Tibial nerve (tissue), 4 donors: ENCODE data around the gene MRPS22. TPM values are rescaled to one million over a fixed set of nuclear protein-coding genes. Genes with fewer than 3 reads are reported as not detected.

Experiments
- DNase-seq, 2 donors: peaks; one replicate each; pipeline ENCODE4 v3.0.0-alpha.2; 2019; ENCODE audit warnings: low spot score in 2 of 2
- H3K27ac ChIP-seq, 4 donors: fragments of 200-600 bp; sonication (generic) in 3 of 4; one replicate each; pipeline ENCODE4 v1.5.1; 2017 to 2019; ENCODE audit warnings: mild to moderate bottlenecking in 1 of 4
- H3K27me3 ChIP-seq, 2 donors: fragments of 200-600 bp; sonication (generic) in 1 of 2; one replicate each; pipeline versions ENCODE4 v1.5.1 to v1.6.0; 2017 to 2019
- H3K36me3 ChIP-seq, 3 donors: fragments of 200-600 bp; sonication (generic); one replicate each; pipeline ENCODE4 v1.5.1; 2018 to 2019
- H3K4me1 ChIP-seq, 4 donors: fragments of 200-600 bp; sonication (generic) in 3 of 4; one replicate each; pipeline ENCODE4 v1.5.1; 2017 to 2019
- H3K4me3 ChIP-seq, 4 donors: fragments of 200-600 bp; sonication (generic) in 3 of 4; one replicate each; pipeline ENCODE4 v1.5.1; 2017 to 2019; ENCODE audit warnings: mild to moderate bottlenecking in 1 of 4, moderate library complexity in 1 of 4
- H3K9me3 ChIP-seq, 4 donors: fragments of 200-600 bp; sonication (generic) in 3 of 4; one replicate each; pipeline ENCODE4 v1.5.1; 2017 to 2019
- CTCF ChIP-seq, 5 experiments: fragments of 200-600 bp in 3 of 5; fragments of 450-650 bp in 2 of 5; sonication (generic) in 3 of 5; IDR thresholded peaks; one replicate each; pipeline ENCODE4 v1.5.1; 2016 to 2019; ENCODE audit warnings: antibody characterized with exemption in 5 of 5, mild to moderate bottlenecking in 3 of 5, moderate library complexity in 2 of 5
- EP300 ChIP-seq, 2 donors: sonication (generic); formaldehyde crosslinking; IDR thresholded peaks; one replicate each; pipeline ENCODE4 v1.6.1; 2017; ENCODE audit warnings: antibody characterized with exemption in 2 of 2, mild to moderate bottlenecking in 1 of 2
- POLR2A ChIP-seq, 2 donors: fragments of 450-650 bp; IDR thresholded peaks; one replicate each; pipeline ENCODE4 v1.6.1; 2017; ENCODE audit warnings: antibody characterized with exemption in 2 of 2, mild to moderate bottlenecking in 2 of 2, moderate library complexity in 2 of 2
- WGBS, 2 donors: methylation state at CpG; one replicate each; pipeline ENCODE4 v1.1.5; 2018; 5-methylcytosine and 5-hydroxymethylcytosine counted together
- total RNA-seq, 4 donors: library from RNA; depleted of rRNA; stranded (reverse); fragments of >200 nt; gene quantifications; one replicate each; pipeline ENCODE4 v1.1.0, GENCODE V29; 2016

MRPS22 gene
- total RNA-seq, 4 donors from 2014 or later: 37.7 to 50.7 (median 46.4) TPM

GRCh38 chr3:139346771-139347170 is 3.0 kb downstream of the MRPS22 start:
- DNase-seq: no peak
- Histone ChIP-seq H3K4me3 (no peak overlapping the region), H3K9me3 (no peaks in the 10 kb centered on the region), H3K4me1 (peaks cover 0 to 34% (median 11%) of the 10 kb centered on the region in 4 donors), H3K27me3 (no peaks in the 10 kb centered on the region), H3K27ac (no peak overlapping the region), H3K36me3 (peaks cover 0 to 58% (median 12%) of the 10 kb centered on the region in 3 donors)
- TF ChIP-seq CTCF (IDR thresholded peaks at IDR 0.05): no peak
- WGBS, 2 donors: 95 to 98% methylated on average over 2 of the region's 2 CpGs

- TF ChIP-seq CTCF (IDR thresholded peaks at IDR 0.05) (peak in 1 of 5 experiments; percentile 10), EP300 (IDR thresholded peaks at IDR 0.05) (no peak), POLR2A (IDR thresholded peaks at IDR 0.05) (no peak)
- no peak overlapping the region for H3K4me3 ChIP-seq
- no peaks in the 10 kb centered on the region for H3K9me3 ChIP-seq
- no peak for DNase-seq
- WGBS, 2 donors: 76 to 79% methylated on average over 3 of the region's 3 CpGs
- H3K27me3 ChIP-seq: no peaks in the 10 kb centered on the region
- peaks cover 0 to 98% (median 17%) of the 10 kb centered on the region in 3 donors for H3K36me3 ChIP-seq
- no peak overlapping the region for H3K27ac ChIP-seq
- H3K4me1 ChIP-seq: peaks cover 0 to 7% (median 0%) of the 10 kb centered on the region in 4 donors
These were observed 10.2 kb downstream of the MRPS22 start for GRCh38 chr3:139353920-139354556.

GRCh38 chr3:139354661-139355060 is 10.8 kb downstream of the MRPS22 start:
- no peak overlapping the region for H3K4me3 ChIP-seq
- no peaks in the 10 kb centered on the region for H3K27me3 ChIP-seq
- 93 to 94% methylated on average over 4 of the region's 4 CpGs for WGBS, 2 donors
- no peak for DNase-seq
- H3K36me3 ChIP-seq: peaks cover 0 to 98% (median 19%) of the 10 kb centered on the region in 3 donors
- TF ChIP-seq POLR2A (IDR thresholded peaks at IDR 0.05) (no peak), EP300 (IDR thresholded peaks at IDR 0.05) (no peak), CTCF (IDR thresholded peaks at IDR 0.05) (no peak)
- peaks cover 0 to 7% (median 0%) of the 10 kb centered on the region in 4 donors for H3K4me1 ChIP-seq
- no peak overlapping the region for H3K27ac ChIP-seq
- H3K9me3 ChIP-seq: no peaks in the 10 kb centered on the region

- H3K4me1 ChIP-seq: peaks cover 0 to 7% (median 0%) of the 10 kb centered on the region in 4 donors
- TF ChIP-seq POLR2A (IDR thresholded peaks at IDR 0.05) (no peak), CTCF (IDR thresholded peaks at IDR 0.05) (no peak), EP300 (IDR thresholded peaks at IDR 0.05) (no peak)
- no peaks in the 10 kb centered on the region for H3K27me3 ChIP-seq
- H3K9me3 ChIP-seq: no peaks in the 10 kb centered on the region
- peaks cover 0 to 98% (median 20%) of the 10 kb centered on the region in 3 donors for H3K36me3 ChIP-seq
- DNase-seq: no peak
- no peak overlapping the region for H3K27ac ChIP-seq
- 42 to 57% methylated on average over 4 of the region's 4 CpGs for WGBS, 2 donors
- no peak overlapping the region for H3K4me3 ChIP-seq
These were observed 11.7 kb downstream of the MRPS22 start for GRCh38 chr3:139355476-139355875.

- Histone ChIP-seq H3K36me3 (peaks cover 0 to 98% (median 21%) of the 10 kb centered on the region in 3 donors), H3K27ac (no peak overlapping the region), H3K9me3 (no peaks in the 10 kb centered on the region), H3K27me3 (no peaks in the 10 kb centered on the region), H3K4me3 (no peak overlapping the region), H3K4me1 (peaks cover 0 to 7% (median 0%) of the 10 kb centered on the region in 4 donors)
- no peak for TF ChIP-seq EP300 (IDR thresholded peaks at IDR 0.05)
- no peak for TF ChIP-seq POLR2A (IDR thresholded peaks at IDR 0.05)
- TF ChIP-seq CTCF (IDR thresholded peaks at IDR 0.05): no peak
- 59 to 65% methylated on average over 1 of the region's 1 CpG for WGBS, 2 donors
- DNase-seq: no peak
These were observed 12.1 kb downstream of the MRPS22 start for GRCh38 chr3:139355891-139356290.
